ENCODE data around the gene COLEC11.
"Not testable (repeated sequence)": the region's sequence is repeated elsewhere in the genome, so short reads cannot be mapped to it uniquely, and the experiment has no call there.

Gene COLEC11

GRCh38 chr2:3625186-3625585, 30.3 kb downstream of the COLEC11 start:
- DNase-seq (ENCODE audit: low spot score), result no peak

- DNase-seq (ENCODE audit: low spot score), result no peak
Observed at GRCh38 chr2:3626118-3626811, 31.4 kb downstream of the COLEC11 start.

DNA sequence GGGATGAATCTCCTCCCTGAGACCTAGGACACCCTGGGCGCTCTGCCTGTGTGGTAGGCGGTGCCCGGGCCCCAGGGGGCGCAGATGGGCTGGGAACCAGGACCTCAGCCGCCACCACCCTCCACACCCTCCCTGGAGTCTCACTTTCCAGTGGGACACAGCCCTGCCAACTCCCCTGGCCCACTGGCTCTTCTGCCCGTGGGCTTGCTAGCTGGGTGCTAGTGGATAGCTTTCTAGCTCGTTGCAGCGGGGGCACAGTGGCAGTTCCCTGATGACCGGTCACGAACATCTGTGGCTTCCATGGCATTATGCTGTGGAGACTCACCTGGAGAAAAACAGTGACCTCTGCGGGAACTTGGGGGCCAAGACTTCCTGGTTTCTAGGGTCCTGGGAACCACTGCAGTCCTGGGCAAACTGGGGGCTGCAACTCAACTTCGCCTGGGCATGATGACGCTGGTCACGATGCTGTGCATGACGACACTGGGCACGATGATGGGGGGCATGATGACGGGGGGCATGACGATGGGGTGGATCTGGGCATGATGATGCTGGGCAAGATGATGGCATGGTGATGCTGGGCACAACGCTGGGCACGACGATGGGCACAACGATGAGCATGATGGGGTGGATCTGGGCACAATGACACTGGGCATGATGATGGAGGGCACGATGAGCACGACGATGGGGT, 32.0 kb downstream of the COLEC11 start:
- no peak for DNase-seq (ENCODE audit: low spot score)

GRCh38 chr2:3627500-3628100, 32.7 kb downstream of the COLEC11 start:
- no peak for DNase-seq (ENCODE audit: low spot score)

DNA sequence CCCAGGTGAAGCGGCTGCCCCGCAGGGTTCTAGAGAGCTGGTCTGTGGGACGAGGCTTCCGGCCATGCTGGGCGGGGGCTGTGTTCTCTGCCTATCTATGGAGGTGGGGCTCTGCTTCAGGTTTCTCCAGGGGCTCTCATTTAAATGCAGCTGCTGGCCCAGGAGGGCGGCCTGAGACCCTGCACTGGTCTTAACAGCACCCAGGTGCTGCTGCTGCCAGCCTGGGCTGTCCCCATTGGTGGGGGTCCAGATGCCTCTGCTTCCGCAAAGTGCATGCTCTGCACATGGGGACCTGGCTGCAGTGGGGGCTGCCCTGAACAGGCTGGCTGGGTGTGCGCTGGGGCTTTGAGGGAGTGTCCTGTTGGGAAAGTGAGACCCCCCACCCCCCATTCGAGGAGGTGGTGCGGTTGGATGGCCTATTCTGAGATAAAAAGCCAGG, 33.3 kb downstream of the COLEC11 start:
- DNase-seq (ENCODE audit: low spot score), result no peak

GRCh38 chr2:3628800-3629199, 33.9 kb downstream of the COLEC11 start:
- DNase-seq (ENCODE audit: low spot score), result peak; percentile 45

- no peak for DNase-seq (ENCODE audit: low spot score)
Observed at GRCh38 chr2:3630631-3631030, 35.7 kb downstream of the COLEC11 start.

DNA sequence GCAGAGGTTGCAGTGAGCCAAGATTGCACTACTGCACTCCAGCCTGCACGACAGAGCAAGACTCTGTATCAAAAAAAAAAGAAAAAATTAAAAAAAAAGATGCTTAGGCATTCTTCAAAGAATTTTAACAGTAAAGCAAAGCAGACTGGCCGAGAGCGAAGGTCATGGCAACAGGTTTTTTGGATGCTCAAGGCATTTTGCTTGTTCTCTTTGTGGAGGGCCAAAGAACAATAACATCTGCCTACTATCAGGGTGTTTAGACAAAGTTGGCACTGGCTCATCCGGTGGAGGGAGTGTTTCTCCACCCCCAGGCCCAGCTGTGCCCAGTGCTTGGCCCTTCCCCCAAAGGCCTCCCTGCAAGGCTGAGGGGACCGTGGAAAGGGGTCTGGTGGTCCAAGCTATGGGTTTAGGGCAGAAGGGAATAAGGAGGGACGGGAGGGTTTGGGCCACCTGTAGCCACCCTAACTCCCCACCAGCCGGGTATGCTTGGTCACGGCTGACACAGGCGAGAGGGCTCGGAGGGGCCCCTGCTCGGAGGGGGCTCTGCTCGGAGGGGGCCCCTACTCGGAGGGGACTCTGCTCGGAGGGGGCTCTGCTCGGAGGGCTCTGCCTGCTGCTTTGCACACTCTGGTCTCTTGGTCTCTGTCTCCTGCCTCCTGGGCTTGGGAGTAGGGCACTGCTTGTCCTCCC, 36.4 kb downstream of the COLEC11 start:
- no peak for DNase-seq (ENCODE audit: low spot score)

GRCh38 chr2:3631851-3632659, 37.1 kb downstream of the COLEC11 start:
- no peak for DNase-seq (ENCODE audit: low spot score)

GRCh38 chr2:3633089-3633981, 38.4 kb downstream of the COLEC11 start:
- no peak for DNase-seq (ENCODE audit: low spot score)

DNA sequence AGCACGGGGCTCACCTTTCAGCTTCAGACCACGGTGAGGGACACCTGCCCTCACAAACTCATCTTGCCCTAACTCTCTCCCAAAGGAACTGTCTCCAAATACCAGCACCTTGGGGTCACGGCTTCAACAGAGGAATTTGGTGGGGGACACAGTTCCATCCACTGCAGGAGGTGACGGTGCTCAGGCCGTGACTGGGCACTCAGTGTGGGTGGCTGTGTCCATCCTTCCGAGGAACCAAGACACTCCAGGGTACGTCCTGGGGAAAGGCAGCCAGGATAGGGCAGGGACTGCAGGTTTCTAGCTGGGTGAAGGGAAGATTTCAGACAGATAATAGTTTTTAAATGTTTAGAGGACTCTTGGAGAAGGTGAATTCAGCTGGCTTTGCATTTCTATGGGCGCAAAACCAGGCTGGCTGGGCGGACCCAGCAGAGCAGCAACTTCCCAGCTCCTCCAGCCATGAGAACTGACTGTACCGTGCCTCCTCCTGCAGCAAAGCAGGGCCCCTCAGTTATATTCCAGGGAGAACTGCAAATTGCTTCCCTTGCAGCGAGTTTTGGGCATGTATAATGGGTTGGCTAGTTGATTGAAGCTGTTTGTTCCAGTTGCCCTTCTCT, 39.2 kb downstream of the COLEC11 start:
- DNase-seq (ENCODE audit: low spot score), result no peak

- no peak for DNase-seq (ENCODE audit: low spot score)
Observed at GRCh38 chr2:3634596-3635121, 39.7 kb downstream of the COLEC11 start.

DNA sequence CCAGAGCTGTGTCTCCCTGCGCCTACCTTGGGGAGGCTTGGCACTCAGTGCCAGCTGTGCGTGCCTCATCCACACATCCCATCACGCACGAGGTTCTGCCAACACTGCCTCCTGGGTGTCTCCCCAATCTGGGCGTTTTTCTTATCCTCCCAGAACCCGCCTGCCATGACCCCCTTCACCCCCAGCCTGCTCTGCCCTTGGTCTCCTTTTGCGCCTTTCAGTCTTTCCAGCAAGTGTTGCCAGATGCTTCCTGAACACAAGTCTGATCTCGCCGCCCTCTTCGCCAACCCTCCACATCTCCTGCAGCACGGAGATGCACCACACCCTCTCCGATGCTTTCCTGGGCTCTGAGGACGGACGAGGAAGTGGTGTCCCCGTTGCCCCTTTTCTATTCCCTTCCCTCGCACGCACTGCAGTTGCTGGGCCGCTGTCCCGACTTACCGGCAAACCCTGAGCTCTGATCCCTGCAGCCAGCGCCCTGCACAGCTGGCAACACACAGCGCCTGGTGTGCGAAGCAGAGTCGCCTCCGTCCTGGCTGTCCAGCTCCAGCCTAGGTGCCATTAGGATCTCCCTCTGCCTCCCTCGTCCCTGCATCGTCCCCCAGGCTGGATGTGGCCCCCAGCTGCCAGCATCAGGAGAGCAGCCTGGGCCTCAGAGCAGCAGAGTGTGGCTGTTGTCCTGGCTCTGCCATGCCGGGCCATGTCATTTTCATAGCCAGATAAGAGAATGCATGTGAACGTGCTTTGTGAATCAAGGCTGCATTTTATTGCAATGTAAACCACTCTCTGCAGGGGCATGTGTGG, 40.5 kb downstream of the COLEC11 start:
- no peak for DNase-seq (ENCODE audit: low spot score)

DNA sequence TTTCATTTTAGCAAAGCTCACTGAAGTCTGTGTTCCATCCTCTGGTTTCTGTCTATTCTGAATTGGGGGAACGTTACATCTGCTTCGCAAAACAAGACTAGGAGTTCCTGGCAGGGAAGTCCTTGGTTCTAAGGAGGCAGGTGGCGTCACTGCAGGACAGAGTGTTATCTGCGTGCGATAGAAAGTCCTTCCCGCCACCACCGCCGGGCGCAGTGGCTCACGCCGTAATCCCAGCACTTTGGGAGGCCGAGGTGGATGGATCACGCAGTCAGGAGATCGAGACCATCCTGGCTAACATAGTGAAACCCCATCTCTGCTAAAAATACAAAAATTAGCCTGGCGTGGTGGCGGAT, 41.0 kb downstream of the COLEC11 start:
- DNase-seq (ENCODE audit: low spot score), result not testable (repeated sequence)

GRCh38 chr2:3636586-3637310, 41.8 kb downstream of the COLEC11 start:
- DNase-seq (ENCODE audit: low spot score), result no peak

DNA sequence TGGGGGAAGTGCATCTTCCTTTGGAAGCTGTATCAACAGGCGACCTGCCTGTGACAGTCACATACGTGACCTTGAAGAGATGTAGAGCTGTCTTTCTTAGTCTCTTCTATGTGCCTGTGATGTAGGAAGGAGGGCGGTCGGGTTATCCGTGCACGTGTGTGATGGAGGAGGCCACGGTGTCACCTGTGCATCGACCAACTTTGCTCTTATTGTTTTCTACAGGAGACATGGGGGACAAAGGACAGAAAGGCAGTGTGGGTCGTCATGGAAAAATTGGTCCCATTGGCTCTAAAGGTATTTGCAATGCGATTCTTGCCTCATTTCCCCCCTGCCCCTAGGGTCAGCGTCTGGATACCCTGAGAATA, 42.4 kb downstream of the COLEC11 start:
- no peak for DNase-seq (ENCODE audit: low spot score)

DNA sequence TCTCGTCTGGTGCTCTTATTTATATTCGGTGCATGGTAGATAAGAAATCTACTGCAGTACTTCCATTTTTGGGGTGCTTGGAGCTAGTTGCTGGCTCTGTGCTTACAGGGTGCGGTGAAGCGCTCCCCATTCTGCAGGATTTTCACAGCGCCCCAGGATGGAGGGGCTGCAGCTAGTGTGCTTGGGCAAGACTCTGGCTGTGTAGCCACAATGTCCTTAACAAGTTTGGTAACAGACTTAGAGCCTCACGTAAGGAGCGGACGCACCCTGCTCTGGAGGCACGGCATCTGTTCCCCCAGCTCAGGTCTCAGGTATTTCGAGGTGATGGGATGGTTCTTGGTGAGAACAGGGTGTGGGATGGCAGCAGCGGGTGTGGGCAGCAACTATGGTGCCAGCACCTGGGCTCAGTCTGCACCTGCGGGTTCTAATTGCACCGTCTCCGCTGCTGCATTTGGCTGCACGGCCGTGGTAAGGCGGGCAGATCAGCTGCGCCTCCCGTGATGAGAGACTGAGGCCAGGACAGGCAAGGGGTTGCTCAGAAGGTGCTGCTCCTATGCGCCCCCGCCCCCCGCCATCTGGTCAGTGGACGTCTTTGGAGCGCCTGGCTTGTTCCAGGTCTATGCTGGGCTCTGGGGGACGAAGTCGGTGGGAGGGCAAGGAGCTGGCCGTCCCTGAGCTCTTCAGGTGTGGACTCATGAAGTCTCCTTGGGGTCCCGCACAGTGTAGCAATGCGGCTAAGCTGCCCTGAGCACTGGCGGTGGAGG, 43.0 kb downstream of the COLEC11 start:
- no peak for DNase-seq (ENCODE audit: low spot score)

GRCh38 chr2:3638456-3638810, 43.5 kb downstream of the COLEC11 start:
- DNase-seq (ENCODE audit: low spot score), result no peak
